Adipocyte (in vitro differentiated cells): Measurements from ENCODE around the gene FAM240A.

Experiments used
- DNase-seq: peaks from one replicate; pipeline ENCODE4 v3.0.0-alpha.2; 2015; ENCODE audit warnings: low read depth
- H3K27me3 ChIP-seq: replicated peaks from 2 replicates; pipeline ENCODE4 v1.7.0; 2013; ENCODE audit warnings: mild to moderate bottlenecking, low read length, moderate library complexity; ENCODE audit not compliant: control insufficient read depth, insufficient read depth
- H3K36me3 ChIP-seq: 2 replicates; pipeline ENCODE4 v1.7.0; 2013; ENCODE audit warnings: low read length, mild to moderate bottlenecking, moderate library complexity; ENCODE audit not compliant: control insufficient read depth, insufficient read depth, severe bottlenecking
- H3K4me1 ChIP-seq: 2 replicates; pipeline ENCODE4 v1.7.0; 2013; ENCODE audit warnings: mild to moderate bottlenecking, low read length, moderate library complexity; ENCODE audit not compliant: control insufficient read depth, insufficient read depth
- H3K4me3 ChIP-seq: 2 replicates; pipeline ENCODE4 v1.7.0; 2013; ENCODE audit warnings: mild to moderate bottlenecking, low read length, moderate library complexity
- H3K9ac ChIP-seq: 2 replicates; pipeline ENCODE4 v1.7.0; 2013; ENCODE audit warnings: mild to moderate bottlenecking, low read length, moderate library complexity
- H3K9me3 ChIP-seq: 2 replicates; pipeline ENCODE4 v1.7.0; 2013; ENCODE audit warnings: mild to moderate bottlenecking, low read length, moderate library complexity; ENCODE audit not compliant: control insufficient read depth

The FAM240A gene

DNA sequence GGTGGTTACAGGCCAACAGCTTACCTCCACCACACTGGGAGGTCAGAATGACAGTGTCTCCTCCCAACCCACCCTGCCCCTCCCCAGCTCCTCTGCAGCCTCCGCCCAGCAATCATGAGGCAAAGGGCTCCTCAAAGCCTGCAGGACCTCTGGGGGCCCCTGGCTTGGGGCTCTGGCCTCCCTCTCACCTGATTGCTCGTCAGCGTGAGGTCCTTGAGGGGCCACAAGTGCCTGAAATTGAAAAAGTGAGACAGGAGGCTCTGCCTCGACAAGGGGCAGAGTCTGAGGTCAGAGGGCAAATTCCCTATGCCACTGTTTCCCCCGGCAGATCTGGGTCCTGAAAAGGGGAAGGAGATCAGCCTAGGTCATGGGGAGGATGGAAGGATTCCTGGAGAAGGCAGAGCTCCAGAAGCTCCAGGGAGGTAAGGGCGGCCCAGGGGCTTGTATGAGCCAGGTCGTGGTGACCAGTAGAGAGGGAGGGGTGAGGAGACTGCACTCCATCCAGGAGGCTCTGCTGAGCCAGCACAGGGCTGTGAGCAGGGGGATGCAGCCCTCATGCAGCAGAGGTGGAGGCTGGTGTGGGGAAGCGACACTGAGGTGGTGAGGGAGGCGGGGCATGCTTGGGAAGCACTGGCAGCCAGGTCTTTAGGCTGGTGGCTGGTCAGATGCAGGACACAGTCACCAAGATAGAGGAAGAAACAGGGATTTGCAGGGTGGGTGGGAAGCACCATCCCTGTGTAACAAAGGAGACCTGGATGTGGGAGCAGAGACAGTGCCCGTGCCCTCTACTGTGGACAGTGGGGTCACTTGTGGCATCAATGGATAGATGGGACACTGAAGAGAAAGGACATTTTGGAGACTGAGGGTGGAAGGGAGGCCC is 61.1 kb downstream of the FAM240A start:
- H3K4me3 ChIP-seq: no peak overlapping the region
- H3K27me3 ChIP-seq: peaks cover 13% of the 10 kb centered on the region
- peaks cover 18% of the 10 kb centered on the region for H3K4me1 ChIP-seq
- H3K9me3 ChIP-seq: no peaks in the 10 kb centered on the region
- no peaks in the 10 kb centered on the region for H3K36me3 ChIP-seq
- H3K9ac ChIP-seq: no peak overlapping the region
- no peak for DNase-seq

DNA sequence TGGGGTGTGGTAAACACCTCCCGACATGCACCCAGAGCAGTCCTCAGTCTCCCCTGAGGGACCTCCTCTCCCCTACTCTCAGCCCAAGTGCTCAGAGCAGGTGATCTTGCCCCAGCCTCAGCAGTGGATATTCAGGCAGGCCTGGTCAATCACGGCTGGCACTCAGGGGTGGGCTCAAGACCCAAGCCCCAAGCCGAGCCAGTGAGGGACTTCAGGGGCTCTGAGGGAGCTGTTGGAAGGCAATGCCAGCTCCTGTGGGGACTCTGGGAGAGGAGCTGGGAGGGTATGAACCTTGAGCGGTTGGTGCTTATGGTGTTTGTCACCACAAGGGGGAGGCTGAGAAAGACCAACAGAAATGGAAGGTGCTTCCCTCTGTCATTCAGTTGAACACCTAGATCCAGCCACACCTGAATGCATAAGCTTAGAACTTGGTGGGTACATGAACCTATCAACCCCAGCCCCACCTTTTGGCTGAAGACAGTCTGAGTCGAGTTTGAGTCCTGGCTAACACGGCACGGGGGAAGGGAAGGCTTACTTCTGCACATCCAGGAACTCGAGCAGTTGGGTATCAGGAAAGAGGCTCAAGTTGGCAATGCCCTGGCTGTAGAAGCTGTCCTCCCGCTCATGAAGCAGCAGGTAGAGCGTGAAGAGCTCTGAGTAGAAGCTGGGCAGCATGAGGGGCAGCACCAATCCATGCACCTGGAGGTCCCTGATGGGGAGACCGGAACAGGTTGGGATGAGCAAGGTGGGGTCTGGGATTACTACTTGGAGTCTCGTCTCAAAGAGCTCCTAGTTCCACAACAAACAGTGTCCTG is 61.9 kb downstream of the FAM240A start:
- no peak for DNase-seq

DNA sequence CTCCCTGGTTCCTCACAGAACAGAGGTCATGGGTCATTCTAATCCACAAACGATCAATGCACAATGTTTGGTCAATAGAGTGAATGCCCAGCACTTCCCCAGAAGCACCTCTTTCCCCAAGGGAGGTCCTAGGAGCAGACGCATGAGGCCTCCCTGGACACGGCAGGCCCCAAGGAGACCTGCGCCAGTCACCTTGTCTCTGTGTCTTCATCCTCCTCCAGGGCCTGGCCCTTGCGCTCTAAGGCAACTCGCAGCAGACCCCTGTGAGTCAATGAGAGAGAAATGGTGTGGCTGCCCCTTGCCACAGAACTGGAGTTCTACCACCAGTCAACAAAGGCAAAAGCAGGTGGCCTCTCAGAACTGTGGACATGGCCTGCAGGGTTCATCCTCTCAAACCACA is 63.1 kb downstream of the FAM240A start:
- Histone ChIP-seq H3K4me3 (no peak overlapping the region), H3K9me3 (no peaks in the 10 kb centered on the region), H3K9ac (no peak overlapping the region), H3K36me3 (no peaks in the 10 kb centered on the region), H3K4me1 (peaks cover 18% of the 10 kb centered on the region), H3K27me3 (peaks cover 12% of the 10 kb centered on the region)
- no peak for DNase-seq

More for the DNA sequence above, 61.9 kb downstream of the FAM240A start:
- no peak overlapping the region for H3K9ac ChIP-seq
- no peaks in the 10 kb centered on the region for H3K36me3 ChIP-seq
- H3K4me3 ChIP-seq: no peak overlapping the region
- H3K4me1 ChIP-seq: peaks cover 18% of the 10 kb centered on the region
- no peaks in the 10 kb centered on the region for H3K9me3 ChIP-seq
- H3K27me3 ChIP-seq: peaks cover 13% of the 10 kb centered on the region
